Measurements from ENCODE around the gene KNSTRN.

The KNSTRN gene

GRCh38 chr15:40429068-40429710 is 46.7 kb downstream of the KNSTRN start:
- TF ChIP-seq TCF12 (IDR thresholded peaks at IDR 0.05; ENCODE audit: low read depth) (no peak), NFIC (IDR thresholded peaks at IDR 0.05) (no peak), MAX (IDR thresholded peaks at IDR 0.05) (no peak), ZBTB7A (IDR thresholded peaks at IDR 0.05; ENCODE audit: low read depth) (no peak), CREB1 (IDR thresholded peaks at IDR 0.05; ENCODE audit: low read depth) (no peak), TEAD4 (IDR thresholded peaks at IDR 0.05) (no peak), USF1 (IDR thresholded peaks at IDR 0.05) (no peak), RAD21 (IDR thresholded peaks at IDR 0.05; ENCODE audit: low read depth) (no peak)

GRCh38 chr15:40430271-40430805 is 47.8 kb downstream of the KNSTRN start:
- TF ChIP-seq MAX (IDR thresholded peaks at IDR 0.05) (no peak), USF1 (IDR thresholded peaks at IDR 0.05) (no peak), RAD21 (IDR thresholded peaks at IDR 0.05; ENCODE audit: low read depth) (no peak), REST (IDR thresholded peaks at IDR 0.05; ENCODE audit: low read depth) (no peak), YY1 (IDR thresholded peaks at IDR 0.05; ENCODE audit: low read depth) (no peak), FOXM1 (IDR thresholded peaks at IDR 0.05; ENCODE audit: borderline replicate concordance, low read depth) (no peak), TAF1 (IDR thresholded peaks at IDR 0.05; ENCODE audit: low read depth) (no peak), TCF12 (IDR thresholded peaks at IDR 0.05; ENCODE audit: low read depth) (no peak), ZBTB7A (IDR thresholded peaks at IDR 0.05; ENCODE audit: low read depth) (no peak), EGR1 (IDR thresholded peaks at IDR 0.05) (no peak), EP300 (IDR thresholded peaks at IDR 0.05; ENCODE audit: borderline replicate concordance) (no peak), NFIC (IDR thresholded peaks at IDR 0.05) (no peak), CEBPB (IDR thresholded peaks at IDR 0.05) (no peak)

GRCh38 chr15:40435023-40435709 is 52.6 kb downstream of the KNSTRN start:
- TF ChIP-seq CEBPB (IDR thresholded peaks at IDR 0.05), result no peak
- no peak for TF ChIP-seq REST (IDR thresholded peaks at IDR 0.05; ENCODE audit: low read depth)
- TF ChIP-seq EGR1 (IDR thresholded peaks at IDR 0.05), result no peak
- TF ChIP-seq TCF12 (IDR thresholded peaks at IDR 0.05; ENCODE audit: low read depth), result no peak
- no peak for TF ChIP-seq USF1 (IDR thresholded peaks at IDR 0.05)
- TF ChIP-seq YY1 (IDR thresholded peaks at IDR 0.05; ENCODE audit: low read depth), result no peak
- no peak for TF ChIP-seq TAF1 (IDR thresholded peaks at IDR 0.05; ENCODE audit: low read depth)
- no peak for TF ChIP-seq ZBTB7A (IDR thresholded peaks at IDR 0.05; ENCODE audit: low read depth)
- no peak for TF ChIP-seq FOXM1 (IDR thresholded peaks at IDR 0.05; ENCODE audit: borderline replicate concordance, low read depth)
- no peak for TF ChIP-seq RAD21 (IDR thresholded peaks at IDR 0.05; ENCODE audit: low read depth)
- TF ChIP-seq EP300 (IDR thresholded peaks at IDR 0.05; ENCODE audit: borderline replicate concordance), result no peak
- no peak for TF ChIP-seq CREB1 (IDR thresholded peaks at IDR 0.05; ENCODE audit: low read depth)
- no peak for TF ChIP-seq MAX (IDR thresholded peaks at IDR 0.05)
- no peak for TF ChIP-seq NFIC (IDR thresholded peaks at IDR 0.05)
- TF ChIP-seq TEAD4 (IDR thresholded peaks at IDR 0.05), result no peak

GRCh38 chr15:40435710-40436089 is 53.2 kb downstream of the KNSTRN start:
- no peak for TF ChIP-seq EP300 (IDR thresholded peaks at IDR 0.05; ENCODE audit: borderline replicate concordance)
- TF ChIP-seq USF1 (IDR thresholded peaks at IDR 0.05), result no peak
- TF ChIP-seq TCF12 (IDR thresholded peaks at IDR 0.05; ENCODE audit: low read depth), result no peak
- TF ChIP-seq FOXM1 (IDR thresholded peaks at IDR 0.05; ENCODE audit: borderline replicate concordance, low read depth), result no peak
- no peak for TF ChIP-seq TEAD4 (IDR thresholded peaks at IDR 0.05)
- TF ChIP-seq YY1 (IDR thresholded peaks at IDR 0.05; ENCODE audit: low read depth), result no peak
- no peak for TF ChIP-seq EGR1 (IDR thresholded peaks at IDR 0.05)
- no peak for TF ChIP-seq ZBTB7A (IDR thresholded peaks at IDR 0.05; ENCODE audit: low read depth)
- TF ChIP-seq MAX (IDR thresholded peaks at IDR 0.05), result no peak
- no peak for TF ChIP-seq REST (IDR thresholded peaks at IDR 0.05; ENCODE audit: low read depth)
- TF ChIP-seq NFIC (IDR thresholded peaks at IDR 0.05), result no peak
- TF ChIP-seq RAD21 (IDR thresholded peaks at IDR 0.05; ENCODE audit: low read depth), result no peak
- TF ChIP-seq CEBPB (IDR thresholded peaks at IDR 0.05), result no peak
